ENCODE results near the gene STAC2. TPM values are rescaled to one million over a fixed set of nuclear protein-coding genes. Genes with fewer than 3 reads are reported as not detected.

The STAC2 gene
- total and polyA plus RNA-seq, 5 donors from 2014 or later, result not detected

DNA sequence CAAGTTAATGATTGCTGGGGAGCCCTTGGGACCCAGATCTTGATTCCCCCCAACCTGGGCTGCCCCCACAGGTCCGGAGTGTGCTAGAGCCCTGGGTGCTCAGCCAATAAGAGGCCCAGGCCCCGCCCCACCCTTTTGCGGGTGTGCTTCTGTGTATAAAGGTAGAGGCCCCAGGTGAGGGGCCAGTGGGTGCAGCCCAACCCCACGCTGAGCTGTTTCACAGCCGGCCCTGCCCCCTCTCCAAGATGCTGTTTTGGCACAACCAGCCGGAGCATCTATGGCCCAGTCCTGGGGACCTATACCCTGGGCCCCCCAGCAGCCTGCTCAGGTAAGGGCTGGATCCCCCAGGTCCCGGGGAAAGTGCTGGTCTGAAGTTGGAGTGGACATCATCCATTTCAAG lies 11.8 kb upstream of the STAC2 start:
- Histone ChIP-seq H3K27me3 (ENCODE audit: control insufficient read depth, insufficient read depth, low read length) (no peaks in the 10 kb centered on the region), H3K4me3 (ENCODE audit: low read depth, low read length) (no peak overlapping the region), H3K27ac (ENCODE audit: insufficient read depth, low read length, poor library complexity, severe bottlenecking) (peak overlapping the region; percentile 89), H3K36me3 (ENCODE audit: control insufficient read depth, insufficient read depth, low read length) (no peaks in the 10 kb centered on the region), H3K4me1 (ENCODE audit: control insufficient read depth, insufficient read depth, low read length, poor library complexity, severe bottlenecking) (peaks cover 34% of the 10 kb centered on the region), H3K9me3 (ENCODE audit: control insufficient read depth in 2 of 2, low read length in 2 of 2) (no peaks in the 10 kb centered on the region)
- Mint-ChIP-seq H3K27ac (peak overlapping the region in 2 of 3 donors; percentile 98 to 100), H3K4me3 (peak overlapping the region in 1 of 4 donors; percentile 87), H3K36me3 (no peaks in the 10 kb centered on the region), H3K27me3 (peaks cover 8% of the 10 kb centered on the region), H3K9me3 (no peaks in the 10 kb centered on the region), H3K4me1 (peaks cover 5 to 37% (median 18%) of the 10 kb centered on the region in 4 donors)
- DNase-seq (no peak), ATAC-seq (ENCODE audit: low read depth in 2 of 2) (no peak)

DNA sequence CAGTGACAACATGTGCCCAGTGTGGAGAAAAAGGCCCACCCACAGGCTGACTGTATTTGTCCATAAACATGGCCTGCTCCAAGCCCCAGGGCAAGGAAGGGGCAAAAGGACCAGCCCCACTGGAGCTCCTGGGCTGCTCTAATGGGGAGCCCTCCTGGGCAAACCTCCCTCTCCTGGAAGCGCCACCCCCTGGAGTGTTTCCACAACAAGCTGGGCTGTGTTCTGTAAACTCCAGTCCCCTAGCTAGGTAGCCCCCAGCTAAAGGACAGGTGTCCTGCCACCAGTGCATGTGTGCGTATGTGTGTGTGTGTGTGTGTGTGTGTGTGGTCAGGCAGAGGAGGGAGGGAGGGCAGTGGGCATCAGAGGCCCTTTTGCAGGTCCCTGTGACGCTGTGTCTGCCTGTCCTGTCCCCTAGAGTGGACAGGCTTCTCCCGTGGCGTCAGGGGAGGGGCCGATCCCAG lies 11.3 kb upstream of the STAC2 start:
- no peaks in the 10 kb centered on the region for H3K36me3 ChIP-seq (ENCODE audit: control insufficient read depth, insufficient read depth, low read length)
- Mint-ChIP-seq H3K4me1 (peaks cover 5 to 40% (median 19%) of the 10 kb centered on the region in 4 donors), H3K4me3 (no peak overlapping the region), H3K36me3 (no peaks in the 10 kb centered on the region), H3K9me3 (no peaks in the 10 kb centered on the region), H3K27me3 (peaks cover 12% of the 10 kb centered on the region), H3K27ac (peak overlapping the region; percentile 62 to 100 (median 94))
- no peaks in the 10 kb centered on the region for H3K27me3 ChIP-seq (ENCODE audit: control insufficient read depth, insufficient read depth, low read length)
- DNase-seq, result no peak
- peaks cover 38% of the 10 kb centered on the region for H3K4me1 ChIP-seq (ENCODE audit: control insufficient read depth, insufficient read depth, low read length, poor library complexity, severe bottlenecking)
- H3K4me3 ChIP-seq (ENCODE audit: low read depth, low read length), result no peak overlapping the region
- ATAC-seq (ENCODE audit: low read depth in 2 of 2), result no peak
- peak overlapping the region; percentile 89 for H3K27ac ChIP-seq (ENCODE audit: insufficient read depth, low read length, poor library complexity, severe bottlenecking)
- H3K9me3 ChIP-seq (ENCODE audit: control insufficient read depth in 2 of 2, low read length in 2 of 2), result no peaks in the 10 kb centered on the region

DNA sequence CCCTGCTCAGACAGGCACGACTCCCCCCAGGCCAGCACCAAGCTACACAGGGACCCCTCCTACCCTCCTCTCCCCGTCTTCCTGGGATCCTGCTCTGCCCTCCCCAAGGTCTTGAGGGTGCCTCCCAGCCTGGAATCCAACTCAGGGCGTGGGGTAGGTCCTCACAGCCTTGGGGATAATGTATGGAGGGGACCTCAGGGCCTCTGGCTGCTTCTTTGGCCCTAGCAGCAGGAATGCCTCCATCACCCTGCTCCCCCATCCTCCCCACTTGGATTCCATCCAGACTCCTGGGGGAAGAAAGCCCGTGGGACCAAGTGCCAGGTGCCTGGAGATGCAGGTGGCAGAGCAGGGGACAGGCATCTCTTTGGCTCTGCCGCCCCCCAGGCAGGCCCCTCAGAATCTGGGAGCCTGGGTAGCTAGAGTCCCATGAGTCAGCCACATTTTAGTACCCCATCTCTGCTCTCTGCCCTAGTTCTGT lies 10.7 kb upstream of the STAC2 start:
- H3K27me3 Mint-ChIP-seq, result peaks cover 17% of the 10 kb centered on the region
- H3K4me3 Mint-ChIP-seq, result no peak overlapping the region

DNA sequence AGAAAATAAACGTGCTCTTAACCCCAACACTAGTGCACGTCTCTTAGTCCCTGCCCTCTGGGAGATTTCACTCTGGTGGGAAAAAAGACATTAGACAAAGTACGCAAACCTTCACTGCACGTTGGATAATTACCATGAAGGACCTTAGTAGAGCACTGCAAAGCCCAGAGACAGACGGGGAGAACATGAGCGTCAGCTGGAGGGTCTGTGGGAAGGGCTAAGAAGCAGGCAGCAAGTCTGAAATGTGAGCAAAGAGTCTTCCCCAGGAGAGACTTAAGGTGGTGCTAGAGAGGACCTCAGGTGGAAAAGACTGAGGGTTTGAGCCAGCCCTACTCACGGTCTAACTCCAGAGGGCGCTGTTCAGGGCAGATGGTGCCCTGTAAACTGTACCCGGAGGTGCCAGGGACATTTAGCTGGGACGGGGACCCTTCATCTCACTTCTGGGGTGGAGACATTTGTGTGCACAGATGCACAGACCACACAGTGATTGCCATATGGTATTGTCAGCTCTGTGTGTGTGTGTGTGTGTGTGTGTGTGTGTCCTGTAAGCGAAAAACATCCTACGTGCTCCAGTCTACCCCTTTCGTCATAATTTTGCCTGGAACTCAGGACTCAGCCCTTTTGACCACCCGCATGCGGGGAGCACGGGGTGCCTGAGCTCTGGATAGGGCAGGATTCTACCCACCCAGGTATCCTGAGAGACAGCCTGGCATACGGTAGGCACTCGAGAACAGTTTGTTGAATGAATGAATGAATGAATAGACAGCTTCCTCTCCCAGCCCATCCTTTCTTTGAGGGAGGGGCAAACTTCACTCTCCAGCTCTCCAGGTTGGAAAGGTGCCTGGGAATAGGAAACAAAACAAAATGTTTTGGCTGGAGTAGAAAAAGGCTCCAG lies 10.1 kb upstream of the STAC2 start:
- no peaks in the 10 kb centered on the region for H3K27me3 ChIP-seq (ENCODE audit: control insufficient read depth, insufficient read depth, low read length)
- H3K9me3 ChIP-seq (ENCODE audit: control insufficient read depth in 2 of 2, low read length in 2 of 2), result no peaks in the 10 kb centered on the region
- DNase-seq (peak; percentile 23 to 83 (median 55)), ATAC-seq (ENCODE audit: low read depth in 2 of 2) (peak; percentile 19 to 24)
- peak overlapping the region; percentile 89 to 94 (median 91) for H3K27ac Mint-ChIP-seq
- H3K27ac ChIP-seq (ENCODE audit: insufficient read depth, low read length, poor library complexity, severe bottlenecking), result peak overlapping the region; percentile 51
- no peaks in the 10 kb centered on the region for H3K36me3 ChIP-seq (ENCODE audit: control insufficient read depth, insufficient read depth, low read length)
- H3K36me3 Mint-ChIP-seq, result no peaks in the 10 kb centered on the region
- peaks cover 18% of the 10 kb centered on the region for H3K27me3 Mint-ChIP-seq
- peak overlapping the region in 1 of 4 donors; percentile 56 for H3K4me3 Mint-ChIP-seq
- peaks cover 44% of the 10 kb centered on the region for H3K4me1 ChIP-seq (ENCODE audit: control insufficient read depth, insufficient read depth, low read length, poor library complexity, severe bottlenecking)
- H3K4me1 Mint-ChIP-seq, result peaks cover 5 to 49% (median 23%) of the 10 kb centered on the region in 4 donors
- H3K4me3 ChIP-seq (ENCODE audit: low read depth, low read length), result no peak overlapping the region
- no peaks in the 10 kb centered on the region for H3K9me3 Mint-ChIP-seq

More for the DNA sequence above, 10.7 kb upstream of the STAC2 start:
- Histone ChIP-seq H3K9me3 (ENCODE audit: control insufficient read depth in 2 of 2, low read length in 2 of 2) (no peaks in the 10 kb centered on the region), H3K27ac (ENCODE audit: insufficient read depth, low read length, poor library complexity, severe bottlenecking) (peak overlapping the region; percentile 51), H3K27me3 (ENCODE audit: control insufficient read depth, insufficient read depth, low read length) (no peaks in the 10 kb centered on the region), H3K4me3 (ENCODE audit: low read depth, low read length) (no peak overlapping the region), H3K4me1 (ENCODE audit: control insufficient read depth, insufficient read depth, low read length, poor library complexity, severe bottlenecking) (peaks cover 43% of the 10 kb centered on the region), H3K36me3 (ENCODE audit: control insufficient read depth, insufficient read depth, low read length) (no peaks in the 10 kb centered on the region)
- DNase-seq (no peak), ATAC-seq (ENCODE audit: low read depth in 2 of 2) (no peak)
- H3K27ac Mint-ChIP-seq, result peak overlapping the region in 2 of 3 donors; percentile 89 to 94
- H3K36me3 Mint-ChIP-seq, result no peaks in the 10 kb centered on the region
- peaks cover 5 to 45% (median 23%) of the 10 kb centered on the region in 4 donors for H3K4me1 Mint-ChIP-seq
- H3K9me3 Mint-ChIP-seq, result no peaks in the 10 kb centered on the region

DNA sequence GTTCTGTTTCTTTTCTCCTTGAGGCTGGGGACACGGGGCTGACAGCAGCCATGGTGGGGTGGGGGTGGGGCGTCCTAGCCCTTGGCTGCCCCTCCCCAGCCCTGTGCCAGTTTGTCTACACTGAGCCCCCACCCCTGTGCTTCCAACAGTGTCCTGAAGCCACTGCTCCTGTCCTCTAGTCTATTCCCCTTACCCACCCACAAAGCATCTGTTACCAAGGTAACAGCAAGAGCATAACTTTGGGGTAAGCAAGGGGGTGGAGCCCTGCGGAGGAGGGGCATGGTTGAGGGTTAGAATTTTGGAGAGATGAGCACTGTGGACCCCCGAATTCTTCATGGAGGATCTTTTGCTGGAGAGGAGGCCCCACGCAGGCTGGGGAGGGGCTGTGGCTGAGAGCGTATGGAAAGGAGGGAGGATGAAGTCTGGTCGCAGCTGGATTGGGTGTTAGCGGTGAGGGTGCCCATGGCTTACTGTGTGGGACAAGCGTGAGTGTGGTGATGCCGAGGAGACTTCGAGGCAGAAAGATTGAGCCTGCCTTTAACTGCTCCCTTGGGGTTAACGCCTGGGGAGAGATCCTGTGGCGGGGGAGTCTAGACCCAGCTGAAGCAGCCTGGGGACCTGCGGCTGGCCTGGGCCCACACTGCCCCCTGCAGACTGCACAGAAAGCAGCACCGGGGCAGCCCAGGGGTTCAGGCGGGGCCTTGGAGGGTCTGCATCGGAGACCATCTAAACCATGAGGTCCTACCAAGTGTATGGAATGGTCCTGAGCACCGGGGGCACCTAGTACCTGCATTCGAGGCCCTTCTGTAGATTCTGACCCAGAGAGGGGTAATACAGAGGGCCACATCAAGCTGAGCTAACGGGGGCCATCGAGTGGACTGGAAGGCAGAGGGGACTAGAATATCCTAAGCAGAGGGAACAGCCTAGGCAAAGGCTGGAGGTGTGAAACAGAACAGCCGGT lies 6.1 kb upstream of the STAC2 start:
- Histone ChIP-seq H3K27me3 (ENCODE audit: control insufficient read depth, insufficient read depth, low read length) (peaks cover 4% of the 10 kb centered on the region), H3K9me3 (ENCODE audit: control insufficient read depth in 2 of 2, low read length in 2 of 2) (no peaks in the 10 kb centered on the region), H3K4me1 (ENCODE audit: control insufficient read depth, insufficient read depth, low read length, poor library complexity, severe bottlenecking) (peaks cover 17% of the 10 kb centered on the region), H3K4me3 (ENCODE audit: low read depth, low read length) (no peak overlapping the region), H3K27ac (ENCODE audit: insufficient read depth, low read length, poor library complexity, severe bottlenecking) (no peak overlapping the region), H3K36me3 (ENCODE audit: control insufficient read depth, insufficient read depth, low read length) (no peaks in the 10 kb centered on the region)
- no peaks in the 10 kb centered on the region for H3K36me3 Mint-ChIP-seq
- peaks cover 0 to 23% (median 13%) of the 10 kb centered on the region in 4 donors for H3K4me1 Mint-ChIP-seq
- H3K27ac Mint-ChIP-seq, result peak overlapping the region; percentile 50 to 93 (median 78)
- H3K27me3 Mint-ChIP-seq, result peaks cover 38% of the 10 kb centered on the region
- H3K9me3 Mint-ChIP-seq, result no peaks in the 10 kb centered on the region
- DNase-seq (peak; percentile 18 to 55 (median 51)), ATAC-seq (ENCODE audit: low read depth in 2 of 2) (peak; percentile 63 to 78)
- peak overlapping the region in 3 of 4 donors; percentile 23 to 52 (median 39) for H3K4me3 Mint-ChIP-seq

DNA sequence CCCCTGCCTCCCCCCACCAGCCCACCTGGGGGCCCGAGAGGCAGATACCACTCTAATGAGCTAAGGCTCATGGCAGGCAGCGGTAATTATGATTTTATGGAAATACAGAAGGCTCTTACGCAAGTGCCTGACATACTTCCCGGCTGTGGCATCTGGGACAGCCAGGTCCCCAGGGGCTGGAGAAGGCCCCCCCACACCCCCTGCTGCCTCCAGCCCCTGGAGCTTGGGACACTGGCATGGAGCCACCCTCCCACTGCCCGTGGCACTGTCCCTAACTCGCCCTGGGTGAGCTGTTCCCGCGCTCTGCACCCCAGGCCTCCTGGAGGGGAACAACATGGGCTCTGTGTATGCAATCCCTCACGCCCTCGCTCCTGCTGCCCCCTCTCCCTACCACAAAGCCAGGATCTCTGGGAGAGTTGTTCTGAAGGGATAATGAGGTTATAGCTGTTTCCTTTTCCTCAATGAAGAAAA lies 5.4 kb upstream of the STAC2 start:
- H3K36me3 Mint-ChIP-seq, result no peaks in the 10 kb centered on the region
- H3K27me3 ChIP-seq (ENCODE audit: control insufficient read depth, insufficient read depth, low read length), result peaks cover 9% of the 10 kb centered on the region

DNA sequence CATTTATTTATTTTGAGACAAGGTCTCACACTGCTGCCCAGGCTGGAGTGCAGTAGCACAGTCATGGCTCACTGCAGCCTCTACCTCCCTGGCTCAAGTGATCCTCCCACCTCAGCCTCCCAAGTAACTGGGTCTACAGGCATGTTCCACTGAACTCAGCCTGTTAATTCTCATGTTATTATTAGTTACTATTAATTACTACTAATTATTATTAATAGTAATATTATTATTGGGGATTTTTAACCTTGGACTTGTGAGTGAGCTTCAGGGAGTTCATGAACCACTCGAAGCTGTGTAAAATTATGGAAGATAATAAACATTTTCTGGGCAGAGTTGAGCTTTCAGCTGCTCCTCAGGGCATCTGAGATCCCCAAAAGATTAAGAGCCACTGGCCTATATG lies 4.6 kb upstream of the STAC2 start:
- ATAC-seq (ENCODE audit: low read depth in 2 of 2) (no peak), DNase-seq (no peak)
- H3K4me1 Mint-ChIP-seq, result peaks cover 0 to 19% (median 13%) of the 10 kb centered on the region in 4 donors
- no peaks in the 10 kb centered on the region for H3K36me3 Mint-ChIP-seq
- no peaks in the 10 kb centered on the region for H3K36me3 ChIP-seq (ENCODE audit: control insufficient read depth, insufficient read depth, low read length)
- no peak overlapping the region for H3K4me3 ChIP-seq (ENCODE audit: low read depth, low read length)
- no peaks in the 10 kb centered on the region for H3K9me3 ChIP-seq (ENCODE audit: control insufficient read depth in 2 of 2, low read length in 2 of 2)
- H3K4me1 ChIP-seq (ENCODE audit: control insufficient read depth, insufficient read depth, low read length, poor library complexity, severe bottlenecking), result peaks cover 20% of the 10 kb centered on the region
- peak overlapping the region in 1 of 3 donors; percentile 31 for H3K27ac Mint-ChIP-seq
- no peaks in the 10 kb centered on the region for H3K9me3 Mint-ChIP-seq
- no peak overlapping the region for H3K4me3 Mint-ChIP-seq
- peaks cover 45% of the 10 kb centered on the region for H3K27me3 Mint-ChIP-seq
- no peak overlapping the region for H3K27ac ChIP-seq (ENCODE audit: insufficient read depth, low read length, poor library complexity, severe bottlenecking)
- peaks cover 11% of the 10 kb centered on the region for H3K27me3 ChIP-seq (ENCODE audit: control insufficient read depth, insufficient read depth, low read length)

More for the DNA sequence above, 5.4 kb upstream of the STAC2 start:
- peaks cover 20% of the 10 kb centered on the region for H3K4me1 ChIP-seq (ENCODE audit: control insufficient read depth, insufficient read depth, low read length, poor library complexity, severe bottlenecking)
- H3K4me3 ChIP-seq (ENCODE audit: low read depth, low read length), result no peak overlapping the region
- no peak for ATAC-seq (ENCODE audit: low read depth in 2 of 2)
- DNase-seq, result no peak
- no peaks in the 10 kb centered on the region for H3K9me3 ChIP-seq (ENCODE audit: control insufficient read depth in 2 of 2, low read length in 2 of 2)
- peaks cover 40% of the 10 kb centered on the region for H3K27me3 Mint-ChIP-seq
- H3K9me3 Mint-ChIP-seq, result no peaks in the 10 kb centered on the region
- peaks cover 0 to 23% (median 15%) of the 10 kb centered on the region in 4 donors for H3K4me1 Mint-ChIP-seq
- H3K4me3 Mint-ChIP-seq, result no peak overlapping the region
- no peak overlapping the region for H3K27ac Mint-ChIP-seq
- no peaks in the 10 kb centered on the region for H3K36me3 ChIP-seq (ENCODE audit: control insufficient read depth, insufficient read depth, low read length)
- no peak overlapping the region for H3K27ac ChIP-seq (ENCODE audit: insufficient read depth, low read length, poor library complexity, severe bottlenecking)

Data from CD4-positive, CD25-positive, alpha-beta regulatory T cell (primary cell).